GM19438 (cell line): ENCODE data around the gene C1orf174.
"Not testable (repeated sequence)": the region's sequence is repeated elsewhere in the genome, so short reads cannot be mapped to it uniquely, and the experiment has no call there.

ENCODE experiments used
- ATAC-seq: cut with Tn5 transposase; IDR thresholded peaks from one replicate; pipeline ENCODE4 v1.9.1; 2021; ENCODE audit warnings: low read depth; ENCODE audit not compliant: unreplicated experiment

Gene C1orf174

GRCh38 chr1:3926956-3927355 lies 26.9 kb upstream of the C1orf174 start:
- no peak for ATAC-seq

GRCh38 chr1:3925762-3926161 lies 25.7 kb upstream of the C1orf174 start:
- no peak for ATAC-seq

- no peak for ATAC-seq
Observed at GRCh38 chr1:3925256-3925655, 25.2 kb upstream of the C1orf174 start.

GRCh38 chr1:3924825-3925220 lies 24.8 kb upstream of the C1orf174 start:
- ATAC-seq, result no peak

GRCh38 chr1:3924186-3924824 lies 24.2 kb upstream of the C1orf174 start:
- no peak for ATAC-seq

- no peak for ATAC-seq
Observed at GRCh38 chr1:3923378-3924185, 23.5 kb upstream of the C1orf174 start.

- ATAC-seq, result no peak
Observed at GRCh38 chr1:3922851-3923250, 22.8 kb upstream of the C1orf174 start.

- ATAC-seq, result no peak
Observed at GRCh38 chr1:3922201-3922725, 22.2 kb upstream of the C1orf174 start.

GRCh38 chr1:3921765-3922164 lies 21.7 kb upstream of the C1orf174 start:
- no peak for ATAC-seq

GRCh38 chr1:3919706-3920105 lies 19.6 kb upstream of the C1orf174 start:
- no peak for ATAC-seq

GRCh38 chr1:3918966-3919611 lies 19.0 kb upstream of the C1orf174 start:
- no peak for ATAC-seq

GRCh38 chr1:3918359-3918758 lies 18.3 kb upstream of the C1orf174 start:
- ATAC-seq, result not testable (repeated sequence)

- ATAC-seq, result no peak
Observed at GRCh38 chr1:3917761-3918160, 17.7 kb upstream of the C1orf174 start.

GRCh38 chr1:3915551-3916121 lies 15.6 kb upstream of the C1orf174 start:
- no peak for ATAC-seq

GRCh38 chr1:3914911-3915310 lies 14.8 kb upstream of the C1orf174 start:
- no peak for ATAC-seq

- ATAC-seq, result no peak
Observed at GRCh38 chr1:3914331-3914851, 14.3 kb upstream of the C1orf174 start.

- no peak for ATAC-seq
Observed at GRCh38 chr1:3912809-3913685, 13.0 kb upstream of the C1orf174 start.

GRCh38 chr1:3911981-3912808 lies 12.1 kb upstream of the C1orf174 start:
- ATAC-seq, result no peak
